PC-3 (cell line): Measurements from ENCODE around the gene DBNL.

ENCODE experiments used
- EZH2 ChIP-seq: fragments of 300-600 bp; sonication (generic); IDR thresholded peaks from one replicate; pipeline ENCODE4 v1.6.1; 2017; ENCODE audit warnings: antibody characterized with exemption, mild to moderate bottlenecking, low read length; ENCODE audit not compliant: unreplicated experiment
- EZH2phosphoT487 ChIP-seq: fragments of 300-600 bp; sonication (generic); IDR thresholded peaks from 2 replicates; pipeline ENCODE4 v1.6.1; 2018; ENCODE audit warnings: mild to moderate bottlenecking, antibody characterized with exemption, low read length, borderline replicate concordance
- TF ChIP-seq, protein P1 (sequence below): fragments of 300-600 bp; sonication (generic); conservative IDR thresholded peaks from 2 replicates; pipeline ENCODE4 v1.5.1; 2017; ENCODE audit warnings: antibody characterized with exemption, low read depth, mild to moderate bottlenecking, low read length

DNA sequence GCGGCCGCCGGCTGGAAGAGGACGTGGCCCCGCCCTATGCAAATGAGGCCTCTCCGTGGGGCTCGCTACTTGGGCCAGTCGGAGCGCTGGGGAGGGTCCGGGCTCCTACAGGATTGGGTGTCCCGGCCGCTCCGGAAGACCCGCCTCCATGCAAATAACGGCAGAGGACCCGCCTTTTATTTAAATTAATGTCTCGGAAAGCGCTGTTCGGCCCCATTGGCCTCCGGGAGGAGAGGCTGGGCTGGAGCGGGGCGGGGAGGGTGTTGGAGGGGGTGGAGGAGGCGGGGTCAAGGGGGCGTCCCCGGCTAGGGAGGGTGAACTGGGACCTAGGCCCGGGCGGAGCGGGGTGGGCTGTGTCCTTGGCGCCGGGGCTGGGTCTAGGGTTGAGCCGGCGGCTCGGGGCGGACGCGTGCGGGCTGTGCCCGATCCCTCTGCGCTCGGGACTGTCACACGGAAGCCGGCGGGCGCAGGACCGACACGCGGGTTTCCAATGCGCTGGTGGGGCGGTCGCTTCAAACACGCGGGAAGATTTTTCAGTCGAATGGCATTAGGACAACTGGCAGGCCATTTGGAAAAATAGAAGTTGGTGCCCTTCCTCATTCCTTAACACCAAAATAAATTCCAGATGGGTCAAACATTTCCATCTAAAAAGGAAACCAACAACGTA, 38.2 kb downstream of the DBNL start:
- TF ChIP-seq, protein P1, sequence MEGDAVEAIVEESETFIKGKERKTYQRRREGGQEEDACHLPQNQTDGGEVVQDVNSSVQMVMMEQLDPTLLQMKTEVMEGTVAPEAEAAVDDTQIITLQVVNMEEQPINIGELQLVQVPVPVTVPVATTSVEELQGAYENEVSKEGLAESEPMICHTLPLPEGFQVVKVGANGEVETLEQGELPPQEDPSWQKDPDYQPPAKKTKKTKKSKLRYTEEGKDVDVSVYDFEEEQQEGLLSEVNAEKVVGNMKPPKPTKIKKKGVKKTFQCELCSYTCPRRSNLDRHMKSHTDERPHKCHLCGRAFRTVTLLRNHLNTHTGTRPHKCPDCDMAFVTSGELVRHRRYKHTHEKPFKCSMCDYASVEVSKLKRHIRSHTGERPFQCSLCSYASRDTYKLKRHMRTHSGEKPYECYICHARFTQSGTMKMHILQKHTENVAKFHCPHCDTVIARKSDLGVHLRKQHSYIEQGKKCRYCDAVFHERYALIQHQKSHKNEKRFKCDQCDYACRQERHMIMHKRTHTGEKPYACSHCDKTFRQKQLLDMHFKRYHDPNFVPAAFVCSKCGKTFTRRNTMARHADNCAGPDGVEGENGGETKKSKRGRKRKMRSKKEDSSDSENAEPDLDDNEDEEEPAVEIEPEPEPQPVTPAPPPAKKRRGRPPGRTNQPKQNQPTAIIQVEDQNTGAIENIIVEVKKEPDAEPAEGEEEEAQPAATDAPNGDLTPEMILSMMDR, result no peak
- no peak for TF ChIP-seq EZH2
- TF ChIP-seq EZH2phosphoT487, result no peak
